HG03095 (cell line): Measurements from ENCODE around the gene RELN.

ENCODE experiments used
- ATAC-seq: cut with Tn5 transposase; IDR thresholded peaks from one replicate; pipeline ENCODE4 v1.9.1; 2021; ENCODE audit warnings: moderate library complexity; ENCODE audit not compliant: unreplicated experiment

The RELN gene

GRCh38 chr7:103731169-103731568, 258.3 kb downstream of the RELN start:
- ATAC-seq, result no peak

DNA sequence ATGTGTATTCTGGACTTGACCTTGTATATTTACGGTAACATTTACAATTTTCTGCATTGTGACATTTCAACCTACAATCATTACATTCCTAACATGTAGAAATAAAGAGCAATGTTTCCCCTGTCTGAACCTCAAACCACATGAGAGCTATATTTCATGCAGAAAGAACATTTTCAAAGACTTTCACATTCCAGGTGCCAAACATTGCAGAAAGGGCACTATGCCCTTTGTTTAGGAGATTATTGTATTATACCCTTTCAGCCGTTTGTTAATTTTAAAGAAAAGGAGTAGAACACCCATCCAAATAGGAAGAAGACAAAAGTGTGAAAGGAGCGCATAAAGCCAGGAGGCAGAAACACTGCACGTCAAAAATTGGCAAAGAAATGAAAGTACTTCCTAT, 260.4 kb downstream of the RELN start:
- ATAC-seq, result no peak

DNA sequence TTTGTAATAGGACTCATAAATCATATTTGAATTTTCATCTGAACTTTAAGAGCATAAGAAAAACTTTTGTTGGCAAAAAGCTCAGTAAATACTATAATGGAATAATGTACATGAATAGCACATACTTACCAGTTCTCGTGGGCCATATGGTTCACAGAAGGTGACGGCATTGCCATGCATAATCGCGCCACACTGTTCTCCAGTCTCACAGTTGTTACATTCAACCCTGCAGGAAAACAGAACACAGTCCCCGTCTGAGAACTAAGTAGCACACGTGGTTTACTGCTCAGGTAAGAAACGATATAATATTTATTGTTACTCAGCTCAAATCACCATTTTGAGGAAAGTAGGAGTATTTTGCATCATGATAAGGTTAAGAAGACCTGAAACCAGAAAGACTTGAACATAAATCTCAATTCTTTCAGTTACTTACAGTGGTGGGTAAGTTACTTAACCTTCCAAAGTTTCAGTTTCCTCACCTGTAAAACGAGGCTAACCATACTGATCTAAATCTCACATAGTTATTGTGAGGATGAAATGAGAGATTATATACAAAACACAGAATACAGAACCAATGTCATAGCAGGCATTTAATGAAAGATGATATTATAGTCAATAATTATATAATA, 261.4 kb downstream of the RELN start:
- ATAC-seq, result no peak

DNA sequence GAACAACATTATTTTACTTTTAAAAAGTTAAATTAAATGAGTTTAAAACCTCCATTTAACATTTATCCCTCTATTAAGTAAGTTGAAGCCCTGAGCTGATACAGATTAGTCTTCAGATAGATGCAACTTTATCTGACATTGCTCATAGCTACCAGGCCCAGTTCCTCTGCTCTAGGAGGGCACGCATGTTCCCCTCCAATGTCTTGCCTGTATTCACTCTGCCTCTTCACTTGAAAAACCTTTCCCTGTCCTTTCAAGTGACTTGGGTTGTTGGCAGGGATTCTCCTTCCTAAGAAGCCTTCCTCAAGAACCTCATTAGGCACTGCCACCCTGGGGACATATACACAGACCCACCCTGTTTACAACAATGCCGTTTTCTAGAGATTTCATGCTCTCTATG, 270.4 kb downstream of the RELN start:
- ATAC-seq, result no peak

GRCh38 chr7:103718482-103719061, 270.9 kb downstream of the RELN start:
- ATAC-seq, result no peak

- ATAC-seq, result no peak
Observed at GRCh38 chr7:103717574-103717973, 271.9 kb downstream of the RELN start.

DNA sequence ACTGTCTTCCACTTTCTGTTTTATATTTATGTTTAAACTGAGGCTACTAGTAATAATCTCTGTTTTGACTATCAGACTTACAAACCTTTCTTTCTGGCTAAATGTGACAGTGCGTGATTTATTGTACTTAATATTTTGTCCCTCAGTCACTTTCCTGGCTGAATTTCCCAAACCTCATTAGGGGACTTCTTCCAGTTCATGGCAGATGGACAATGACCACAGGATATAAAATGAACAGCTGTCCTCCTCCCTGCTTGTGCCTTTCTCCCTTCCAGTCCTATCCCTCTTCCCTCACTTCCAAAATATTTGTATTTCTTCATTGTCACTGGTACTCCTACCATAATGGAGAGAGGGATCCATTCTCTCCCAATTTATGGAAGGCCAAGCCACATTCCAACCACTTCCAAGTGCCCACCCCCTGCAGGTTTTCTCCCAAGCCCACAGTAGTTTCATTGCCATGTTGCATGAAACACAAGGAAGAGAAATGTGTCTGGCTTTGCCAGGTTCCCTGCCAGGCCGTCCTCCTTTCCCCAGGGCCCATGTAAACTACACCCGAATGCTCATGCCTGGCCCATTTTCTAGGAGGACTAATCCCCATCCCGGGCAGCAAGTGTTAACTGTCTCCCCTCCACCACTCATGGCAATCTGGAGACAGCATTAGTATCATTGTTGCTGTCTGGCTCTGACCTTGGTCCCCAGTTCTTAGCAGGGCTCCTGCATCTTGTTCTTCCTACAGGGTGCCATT, 273.9 kb downstream of the RELN start:
- no peak for ATAC-seq

DNA sequence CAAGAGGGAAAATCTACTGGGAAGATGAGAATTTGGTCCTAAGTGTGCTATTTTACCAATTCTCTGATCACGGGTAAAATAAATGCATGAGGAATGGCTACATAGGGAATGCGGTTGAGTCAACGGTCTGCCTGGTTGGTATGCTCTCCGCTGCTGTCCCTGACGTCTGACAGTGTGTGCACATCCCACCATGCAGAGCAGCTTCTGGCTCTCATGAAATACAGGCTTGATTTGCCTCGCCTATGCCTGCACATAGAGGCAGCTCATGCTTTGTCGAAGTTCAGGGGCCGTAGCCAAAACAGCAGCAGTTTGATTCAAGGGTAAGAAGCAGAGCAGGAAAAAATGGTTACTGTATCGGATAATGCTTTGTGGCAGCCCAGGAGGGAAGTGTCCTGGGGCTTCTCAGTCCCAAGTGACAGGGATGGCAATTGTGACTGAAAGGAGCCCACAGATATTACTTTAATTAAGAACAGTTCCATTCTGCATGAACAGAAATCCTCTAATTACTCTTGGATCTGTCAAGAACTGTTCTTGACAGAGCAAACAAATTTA, 275.0 kb downstream of the RELN start:
- no peak for ATAC-seq

DNA sequence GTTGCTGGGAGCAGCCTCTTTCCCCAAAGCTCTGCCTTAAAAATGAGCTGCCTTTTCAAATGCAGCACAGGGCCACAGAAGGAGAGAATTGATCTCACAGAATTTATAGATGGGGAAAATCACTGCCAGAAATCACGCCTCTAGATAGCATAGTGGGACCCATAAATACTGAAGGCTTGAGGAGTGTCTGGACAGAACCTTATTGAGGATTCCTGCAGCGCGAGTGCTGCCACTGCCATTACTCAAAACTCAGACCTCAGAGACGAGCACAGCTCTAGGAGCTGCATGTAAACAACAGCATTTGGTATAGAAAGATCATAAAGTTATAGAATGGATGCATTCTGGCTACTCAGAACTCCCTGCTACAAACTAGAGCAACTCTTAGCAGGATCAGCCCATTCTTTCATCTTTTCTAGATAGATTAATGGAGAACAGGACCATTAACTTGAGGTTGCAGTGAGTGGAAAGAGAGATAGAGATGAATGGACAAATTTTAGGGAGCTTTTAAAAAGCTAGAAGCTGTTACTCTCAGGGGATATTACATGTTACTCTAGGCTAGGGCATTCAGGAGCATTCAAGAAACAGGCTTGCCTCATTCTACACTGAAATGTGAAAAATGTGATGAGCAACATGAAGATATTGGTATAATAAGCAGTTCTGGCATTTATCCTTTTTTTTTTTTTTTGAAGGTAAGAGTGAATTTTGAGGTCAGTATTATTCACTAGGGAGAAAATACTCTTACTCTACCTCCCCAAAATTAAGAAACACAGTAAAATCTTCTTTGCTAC, 276.3 kb downstream of the RELN start:
- no peak for ATAC-seq

DNA sequence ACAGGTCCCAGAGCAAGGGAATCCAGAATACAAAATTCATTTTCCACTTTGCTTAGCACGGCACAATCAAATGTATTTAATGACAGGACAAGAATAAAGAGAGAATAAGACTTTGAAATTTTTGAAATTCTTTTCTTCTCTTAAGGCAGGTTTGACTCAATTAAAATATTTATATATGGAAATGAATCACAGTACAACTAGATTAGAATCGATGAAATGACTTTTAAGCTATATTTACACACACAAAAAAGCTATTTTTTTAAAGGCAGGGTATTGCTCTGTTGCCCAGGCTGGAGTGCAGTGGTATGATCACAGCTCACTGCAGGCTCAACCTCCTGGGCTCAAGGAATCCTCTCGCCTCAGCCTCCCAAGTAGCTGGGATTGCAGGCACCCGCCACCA, 278.0 kb downstream of the RELN start:
- no peak for ATAC-seq

DNA sequence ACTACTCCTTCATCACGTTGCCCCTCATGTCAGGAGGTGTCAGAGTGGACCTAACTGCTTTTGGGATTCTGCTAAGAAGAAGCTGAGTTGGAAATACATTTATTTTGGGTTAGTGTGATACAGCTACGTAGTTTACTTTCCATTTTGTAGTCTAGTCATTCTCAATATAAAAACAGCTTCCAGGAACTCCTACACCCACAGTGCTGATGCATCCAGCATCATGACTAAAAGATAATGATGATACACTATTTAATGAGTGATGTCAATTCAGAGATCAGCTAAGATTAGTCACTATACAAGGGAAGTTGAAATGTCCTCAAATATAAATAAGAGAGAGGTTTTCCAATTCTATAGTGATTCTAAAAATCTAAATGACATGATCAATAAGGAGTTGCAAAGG, 279.2 kb downstream of the RELN start:
- no peak for ATAC-seq

DNA sequence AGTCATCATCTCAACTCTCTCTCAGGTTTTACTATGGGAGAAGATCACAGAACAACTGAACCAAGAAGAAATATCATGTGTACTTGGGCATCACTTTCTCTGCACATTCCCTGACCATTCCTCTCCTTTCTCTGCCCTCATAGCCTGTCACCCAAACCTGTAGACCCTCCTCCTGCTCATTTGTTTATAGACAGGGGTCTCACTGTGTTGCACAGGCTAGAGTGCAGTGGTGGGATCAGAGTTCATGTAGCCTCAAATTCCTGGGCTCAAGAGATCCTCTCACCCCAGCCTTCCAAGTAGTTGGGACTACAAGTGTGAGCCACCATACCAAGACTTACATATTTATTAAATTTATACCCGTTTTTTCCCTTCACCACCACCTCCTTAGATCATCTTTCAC, 282.7 kb downstream of the RELN start:
- ATAC-seq, result no peak

GRCh38 chr7:103705542-103705941, 283.9 kb downstream of the RELN start:
- ATAC-seq, result no peak

DNA sequence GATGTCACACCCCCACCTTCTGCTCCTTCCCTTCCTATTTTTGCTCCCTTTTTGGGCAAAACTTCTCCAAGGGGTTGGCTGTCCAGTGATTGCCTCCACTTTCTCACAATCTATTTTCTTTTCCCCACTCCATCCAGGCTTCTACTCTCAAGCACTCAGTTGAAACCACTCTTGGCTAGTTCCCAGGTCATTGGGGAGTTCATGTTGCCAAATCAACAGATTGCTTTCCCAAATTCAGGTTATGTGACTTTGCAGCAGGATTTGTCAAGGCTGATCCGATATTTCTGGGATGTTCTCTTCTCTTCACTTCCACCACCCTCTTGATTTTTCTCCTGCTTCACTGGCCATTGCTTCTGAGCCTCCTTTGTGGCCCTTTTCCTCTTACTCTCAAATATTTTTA, 284.8 kb downstream of the RELN start:
- no peak for ATAC-seq

GRCh38 chr7:103702982-103703381, 286.5 kb downstream of the RELN start:
- ATAC-seq, result no peak

- no peak for ATAC-seq
Observed at GRCh38 chr7:103702454-103702853, 287.0 kb downstream of the RELN start.

- ATAC-seq, result no peak
Observed at GRCh38 chr7:103699032-103699431, 290.4 kb downstream of the RELN start.

- ATAC-seq, result no peak
Observed at GRCh38 chr7:103698064-103698463, 291.4 kb downstream of the RELN start.

- ATAC-seq, result no peak
Observed at GRCh38 chr7:103695521-103695920, 293.9 kb downstream of the RELN start.

- ATAC-seq, result no peak
Observed at GRCh38 chr7:103694304-103694703, 295.2 kb downstream of the RELN start.

DNA sequence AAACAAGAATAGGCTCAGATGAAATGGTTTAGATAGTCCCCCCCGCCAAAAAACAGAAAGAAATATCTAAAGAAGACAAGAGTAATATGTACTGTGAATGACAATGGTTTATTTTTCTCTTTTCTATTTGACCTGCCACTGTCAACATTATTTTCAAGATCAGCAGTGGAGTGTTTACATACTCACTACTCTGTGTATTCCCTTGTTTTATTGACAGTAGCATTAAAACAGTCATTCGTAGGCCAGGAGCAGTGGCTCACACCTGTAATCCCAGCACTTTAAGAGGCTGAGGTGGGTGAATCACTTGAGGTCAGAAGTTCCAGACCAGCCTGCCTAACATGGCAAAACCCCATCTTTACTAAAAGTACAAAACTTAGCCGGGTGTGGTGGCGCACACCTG, 298.2 kb downstream of the RELN start:
- no peak for ATAC-seq
